Body of pancreas (tissue), 4 donors: ENCODE results near the gene RIMBP3C.

Experiments
- CTCF ChIP-seq, 7 experiments: fragments of 450-650 bp in 4 of 7; fragments of 200-600 bp in 3 of 7; sonication (generic) in 3 of 7; IDR thresholded peaks; one replicate each; pipeline ENCODE4 v1.5.1; 2016 to 2019; ENCODE audit warnings: antibody characterized with exemption in 7 of 7
- POLR2A ChIP-seq, 3 donors: fragments of 450-650 bp; IDR thresholded peaks; one replicate each; pipeline ENCODE4 v1.6.1; 2016; ENCODE audit warnings: antibody characterized with exemption in 3 of 3, mild to moderate bottlenecking in 2 of 3

GRCh38 chr22:21593406-21594232 is 42.4 kb upstream of the RIMBP3C start:
- TF ChIP-seq CTCF (IDR thresholded peaks at IDR 0.05) (peak in 4 of 7 experiments; percentile 19 to 35 (median 34)), POLR2A (IDR thresholded peaks at IDR 0.05) (no peak)
